ENCODE measurements around the gene SLC25A19.
"Not testable (repeated sequence)": the region's sequence is repeated elsewhere in the genome, so short reads cannot be mapped to it uniquely, and the experiment has no call there.

The SLC25A19 gene

DNA sequence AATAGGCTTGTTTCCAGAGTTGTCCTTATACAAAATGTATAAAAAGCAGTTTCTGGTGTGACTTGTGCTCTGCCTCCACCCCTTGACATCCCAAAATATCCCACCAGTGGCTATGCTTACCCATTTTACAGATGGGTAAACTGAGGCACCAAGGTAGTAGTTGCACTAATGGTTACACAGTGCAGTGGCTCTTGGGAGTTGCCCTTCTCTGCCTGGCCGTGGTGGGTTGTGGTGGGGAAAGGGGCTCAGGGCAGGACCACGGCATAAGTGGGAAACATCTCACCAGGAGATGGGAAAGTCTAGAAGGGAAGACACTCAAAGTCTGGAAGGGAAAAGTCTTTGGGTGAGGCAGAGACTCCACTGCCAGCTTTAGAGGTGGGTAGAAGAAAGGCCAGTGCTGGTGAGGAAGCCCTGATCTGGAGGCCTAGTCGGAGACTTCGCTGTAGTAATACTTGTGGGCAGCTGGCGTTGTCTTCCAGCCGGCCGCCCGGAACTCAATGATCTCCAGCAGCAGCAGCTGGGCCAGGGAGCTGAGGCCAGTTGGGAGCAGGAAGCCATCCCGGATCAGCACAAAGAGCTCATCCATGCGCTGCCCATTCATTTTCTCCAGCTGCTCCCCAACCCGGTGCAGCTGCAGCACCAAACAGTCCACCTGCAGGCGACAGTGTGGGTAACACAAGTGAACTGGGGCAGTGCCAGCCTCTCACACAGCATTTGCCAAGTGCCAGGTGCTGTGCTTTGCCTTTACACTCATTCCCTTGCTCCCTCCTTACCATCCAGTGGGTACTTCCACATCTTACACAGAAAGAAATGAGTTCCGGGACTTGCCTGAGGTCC is 22.7 kb downstream of the SLC25A19 start:
- no peak for DNase-seq (ENCODE audit: low read depth)
- no peak overlapping the region for H3K4me3 ChIP-seq (ENCODE audit: low read length)
- TF ChIP-seq, protein P1, sequence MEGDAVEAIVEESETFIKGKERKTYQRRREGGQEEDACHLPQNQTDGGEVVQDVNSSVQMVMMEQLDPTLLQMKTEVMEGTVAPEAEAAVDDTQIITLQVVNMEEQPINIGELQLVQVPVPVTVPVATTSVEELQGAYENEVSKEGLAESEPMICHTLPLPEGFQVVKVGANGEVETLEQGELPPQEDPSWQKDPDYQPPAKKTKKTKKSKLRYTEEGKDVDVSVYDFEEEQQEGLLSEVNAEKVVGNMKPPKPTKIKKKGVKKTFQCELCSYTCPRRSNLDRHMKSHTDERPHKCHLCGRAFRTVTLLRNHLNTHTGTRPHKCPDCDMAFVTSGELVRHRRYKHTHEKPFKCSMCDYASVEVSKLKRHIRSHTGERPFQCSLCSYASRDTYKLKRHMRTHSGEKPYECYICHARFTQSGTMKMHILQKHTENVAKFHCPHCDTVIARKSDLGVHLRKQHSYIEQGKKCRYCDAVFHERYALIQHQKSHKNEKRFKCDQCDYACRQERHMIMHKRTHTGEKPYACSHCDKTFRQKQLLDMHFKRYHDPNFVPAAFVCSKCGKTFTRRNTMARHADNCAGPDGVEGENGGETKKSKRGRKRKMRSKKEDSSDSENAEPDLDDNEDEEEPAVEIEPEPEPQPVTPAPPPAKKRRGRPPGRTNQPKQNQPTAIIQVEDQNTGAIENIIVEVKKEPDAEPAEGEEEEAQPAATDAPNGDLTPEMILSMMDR (conservative IDR thresholded peaks at IDR 0.05; ENCODE audit: low read length) = no peak

GRCh38 chr17:75265614-75266315 is 23.5 kb downstream of the SLC25A19 start:
- TF ChIP-seq, protein P1 (conservative IDR thresholded peaks at IDR 0.05; ENCODE audit: low read length) = no peak
- no peak overlapping the region for H3K4me3 ChIP-seq (ENCODE audit: low read length)
- no peak for DNase-seq (ENCODE audit: low read depth)

- DNase-seq (ENCODE audit: low read depth) = no peak
- TF ChIP-seq, protein P1 (conservative IDR thresholded peaks at IDR 0.05; ENCODE audit: low read length) = no peak
- no peak overlapping the region; the same call in 1 of the 2 replicates for H3K4me3 ChIP-seq (ENCODE audit: low read length)
Observed at GRCh38 chr17:75263055-75263454, 26.2 kb downstream of the SLC25A19 start.

GRCh38 chr17:75262112-75262606 is 27.1 kb downstream of the SLC25A19 start:
- no peak for DNase-seq (ENCODE audit: low read depth)
- H3K4me3 ChIP-seq (ENCODE audit: low read length) = peak overlapping the region; percentile 96
- TF ChIP-seq, protein P1 (conservative IDR thresholded peaks at IDR 0.05; ENCODE audit: low read length) = no peak

GRCh38 chr17:75261336-75262111 is 27.7 kb downstream of the SLC25A19 start, which contains the start of the genes GGA3 and MRPS7:
Gene GGA3, minus strand, starts transcription at chr17:75261606. Its CDS starts 19 bp downstream, at chr17:75261587.
Gene MRPS7, plus strand, starts transcription at chr17:75261879. Its CDS starts 22 bp downstream, at chr17:75261901.
- peak; percentile 91 for DNase-seq (ENCODE audit: low read depth)
- peak within 1 kb of the TSS; percentile 96 for H3K4me3 ChIP-seq (ENCODE audit: low read length)
- TF ChIP-seq, protein P1 (conservative IDR thresholded peaks at IDR 0.05; ENCODE audit: low read length) = no peak

GRCh38 chr17:75260641-75261335 is 28.4 kb downstream of the SLC25A19 start:
- no peak for DNase-seq (ENCODE audit: low read depth)
- H3K4me3 ChIP-seq (ENCODE audit: low read length) = peak overlapping the region; percentile 96
- TF ChIP-seq, protein P1 (conservative IDR thresholded peaks at IDR 0.05; ENCODE audit: low read length) = 0 out of 2 replicates have a peak, but pooled peaks have one; percentile 5

- DNase-seq (ENCODE audit: low read depth); H3K4me3 ChIP-seq (ENCODE audit: low read length): not testable (repeated sequence)
Observed at GRCh38 chr17:75257228-75257627, 32.0 kb downstream of the SLC25A19 start.

- peak; percentile 36 for DNase-seq (ENCODE audit: low read depth)
- H3K4me3 ChIP-seq (ENCODE audit: low read length) = not testable (repeated sequence)
Observed at GRCh38 chr17:75255954-75256698, 33.1 kb downstream of the SLC25A19 start.
